IPS-18a (cell line): ENCODE data around the gene OTUD3.

Experiments used
- H3K27ac ChIP-seq: one replicate; pipeline ENCODE4 v1.5.1; 2013; ENCODE audit warnings: low read length
- H3K27me3 ChIP-seq: one replicate; pipeline ENCODE4 v1.6.1; 2013; ENCODE audit warnings: mild to moderate bottlenecking, low read length; ENCODE audit not compliant: control insufficient read depth, insufficient read depth
- H3K36me3 ChIP-seq: one replicate; pipeline ENCODE4 v1.6.1; 2013; ENCODE audit warnings: low read depth, low read length; ENCODE audit not compliant: control insufficient read depth
- H3K4me1 ChIP-seq: one replicate; pipeline ENCODE4 v1.6.1; 2013; ENCODE audit warnings: low read depth, low read length; ENCODE audit not compliant: control insufficient read depth
- H3K4me3 ChIP-seq: one replicate; pipeline ENCODE4 v1.5.1; 2013; ENCODE audit warnings: low read length
- H3K9ac ChIP-seq: one replicate; pipeline ENCODE4 v1.6.1; 2013; ENCODE audit warnings: mild to moderate bottlenecking, low read length, moderate library complexity
- H3K9me3 ChIP-seq: one replicate; pipeline ENCODE4 v1.6.1; 2013; ENCODE audit warnings: low read depth, low read length; ENCODE audit not compliant: control insufficient read depth

The OTUD3 gene

DNA sequence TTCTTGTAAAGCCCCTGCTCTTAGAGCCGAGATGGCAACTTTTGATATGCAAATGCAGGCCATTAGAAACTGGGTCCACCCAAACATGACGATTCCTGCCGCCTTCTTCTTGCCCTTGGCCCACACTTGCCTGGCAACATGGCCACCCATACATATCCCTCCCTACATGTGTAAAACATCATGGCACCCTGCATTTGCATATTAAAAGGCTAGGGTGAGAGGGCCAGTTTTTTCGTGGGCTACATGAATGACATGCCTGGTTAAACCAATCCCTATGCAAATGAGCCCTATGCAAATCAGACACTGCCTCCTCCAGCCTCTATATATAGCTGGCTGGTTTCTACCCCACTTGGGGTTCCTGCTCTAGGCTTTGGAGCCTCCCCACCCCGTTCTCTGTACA lies 78.4 kb downstream of the OTUD3 start:
- Histone ChIP-seq H3K27me3 (no peaks in the 10 kb centered on the region), H3K36me3 (no peaks in the 10 kb centered on the region), H3K9ac (no peak overlapping the region), H3K4me3 (no peak overlapping the region), H3K9me3 (no peaks in the 10 kb centered on the region), H3K27ac (no peak overlapping the region), H3K4me1 (no peaks in the 10 kb centered on the region)
